ENCODE results near the gene HOXC11.

Gene HOXC11

DNA sequence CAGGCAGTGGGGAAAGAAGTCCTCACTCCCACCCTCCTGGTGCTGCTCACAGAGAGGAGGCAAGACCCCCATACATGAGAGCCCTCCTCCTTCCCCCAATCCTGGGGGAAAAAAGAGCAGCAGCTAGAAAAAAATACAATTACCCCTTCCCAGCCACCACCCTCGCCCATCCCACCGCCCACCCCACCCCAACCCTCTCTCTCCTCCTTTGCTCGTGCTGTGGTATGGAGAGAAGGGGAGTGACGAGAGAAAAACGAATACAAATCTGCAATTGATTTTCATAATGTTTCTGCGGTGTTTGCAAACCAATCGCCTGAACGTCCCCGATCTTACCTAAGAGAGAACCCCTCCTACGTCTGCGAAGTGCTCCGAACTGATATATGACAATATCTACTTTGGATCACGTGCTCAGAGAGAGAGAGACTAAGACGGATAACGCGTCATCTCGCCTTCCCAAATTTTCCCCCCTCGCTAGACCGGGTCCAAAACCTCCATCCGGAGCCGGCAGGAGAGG lies at the start of gene HOXC11:
TSS of gene HOXC11 (plus strand) at position 405 of the 514 bp plus-strand sequence. CDS start 116 bp downstream, outside the sequence.
- TF ChIP-seq, protein P1, sequence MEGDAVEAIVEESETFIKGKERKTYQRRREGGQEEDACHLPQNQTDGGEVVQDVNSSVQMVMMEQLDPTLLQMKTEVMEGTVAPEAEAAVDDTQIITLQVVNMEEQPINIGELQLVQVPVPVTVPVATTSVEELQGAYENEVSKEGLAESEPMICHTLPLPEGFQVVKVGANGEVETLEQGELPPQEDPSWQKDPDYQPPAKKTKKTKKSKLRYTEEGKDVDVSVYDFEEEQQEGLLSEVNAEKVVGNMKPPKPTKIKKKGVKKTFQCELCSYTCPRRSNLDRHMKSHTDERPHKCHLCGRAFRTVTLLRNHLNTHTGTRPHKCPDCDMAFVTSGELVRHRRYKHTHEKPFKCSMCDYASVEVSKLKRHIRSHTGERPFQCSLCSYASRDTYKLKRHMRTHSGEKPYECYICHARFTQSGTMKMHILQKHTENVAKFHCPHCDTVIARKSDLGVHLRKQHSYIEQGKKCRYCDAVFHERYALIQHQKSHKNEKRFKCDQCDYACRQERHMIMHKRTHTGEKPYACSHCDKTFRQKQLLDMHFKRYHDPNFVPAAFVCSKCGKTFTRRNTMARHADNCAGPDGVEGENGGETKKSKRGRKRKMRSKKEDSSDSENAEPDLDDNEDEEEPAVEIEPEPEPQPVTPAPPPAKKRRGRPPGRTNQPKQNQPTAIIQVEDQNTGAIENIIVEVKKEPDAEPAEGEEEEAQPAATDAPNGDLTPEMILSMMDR (conservative IDR thresholded peaks at IDR 0.05; ENCODE audit: low read depth, low read length), result no peak
- DNase-seq (ENCODE audit: low read depth), result no peak
- no peak within 1 kb of the TSS for H3K4me3 ChIP-seq (ENCODE audit: low read length)

DNA sequence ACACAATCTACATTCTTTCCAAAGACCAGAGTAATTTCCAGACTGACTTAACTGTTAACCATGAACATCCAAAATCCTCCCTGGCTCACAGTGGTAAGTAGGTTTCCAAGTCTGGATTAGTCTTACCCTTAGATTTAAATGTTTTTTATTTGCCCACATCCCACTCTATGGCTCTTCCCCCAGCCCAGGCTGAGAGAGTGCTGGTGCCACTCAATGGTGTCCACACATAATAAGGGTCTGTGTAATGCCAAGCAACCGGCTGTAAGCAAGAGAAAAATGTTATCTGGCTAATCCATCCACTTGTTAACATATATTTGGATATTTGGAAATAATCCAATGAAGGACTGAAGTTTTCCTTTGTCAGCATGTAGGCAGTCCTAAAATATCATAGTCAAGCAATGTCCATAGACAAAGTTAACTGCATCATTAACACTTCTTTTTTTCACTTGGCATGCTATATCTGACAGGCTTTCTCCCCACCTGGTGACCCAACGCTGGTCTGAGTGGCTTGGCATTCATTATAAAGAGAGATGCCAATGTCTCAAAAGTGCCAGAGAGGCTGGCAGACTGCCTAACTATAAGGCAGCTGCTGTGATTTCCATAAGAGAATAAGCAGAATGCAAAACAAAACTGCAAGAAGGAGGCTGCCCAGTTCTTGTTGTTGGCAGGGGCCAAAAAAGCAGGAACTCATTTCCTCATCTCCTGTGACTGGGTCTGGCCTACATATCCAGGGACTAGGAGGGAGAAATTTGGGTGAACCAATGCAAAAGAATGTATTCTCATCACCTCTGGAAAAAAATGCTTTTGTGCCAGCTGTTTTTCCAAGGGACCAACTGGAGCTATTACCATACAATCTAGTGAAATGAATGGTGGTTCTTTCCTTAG lies 48.2 kb upstream of the HOXC11 start:
- TF ChIP-seq, protein P1 (conservative IDR thresholded peaks at IDR 0.05; ENCODE audit: low read depth, low read length), result no peak
- no peak overlapping the region for H3K4me3 ChIP-seq (ENCODE audit: low read length)
- no peak for DNase-seq (ENCODE audit: low read depth)

DNA sequence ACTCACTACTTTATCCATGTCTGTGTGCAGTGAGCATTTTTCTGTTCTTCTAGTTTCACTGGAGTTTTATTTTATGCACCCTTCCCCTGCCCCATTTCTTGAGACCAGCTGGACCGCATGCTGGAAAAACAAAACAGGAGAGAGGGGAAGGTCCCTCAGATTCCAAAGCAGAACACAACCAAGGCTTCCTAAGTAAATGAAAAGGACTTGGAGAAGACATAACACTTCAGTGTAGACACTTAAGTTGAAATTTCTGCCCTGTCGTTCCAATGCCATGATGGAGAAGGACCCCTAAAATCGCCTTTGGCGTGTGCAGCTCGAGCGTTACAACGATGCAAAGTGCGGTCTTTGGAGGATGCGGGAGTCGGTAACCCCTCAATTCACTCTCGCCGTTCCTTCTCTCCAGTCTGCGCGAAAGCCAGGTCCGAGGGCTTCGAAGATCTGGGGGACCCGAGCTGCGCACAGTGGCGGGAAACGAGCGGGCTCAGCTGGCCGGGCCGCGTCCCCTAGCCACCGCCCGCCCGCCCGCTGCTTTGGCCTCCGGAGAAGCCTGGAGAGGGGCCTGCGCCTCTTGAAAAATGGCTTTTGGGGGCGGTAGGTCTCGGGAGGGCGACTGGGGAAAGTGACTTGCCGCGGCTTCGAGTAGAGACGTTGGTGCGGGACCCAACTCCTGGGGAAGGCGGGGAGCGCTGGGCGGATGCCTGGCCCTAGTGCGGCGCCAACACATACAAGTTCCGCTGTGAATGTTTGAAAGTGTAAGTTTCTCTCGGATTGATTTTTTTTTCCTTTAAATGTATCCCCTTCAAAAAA lies 45.5 kb upstream of the HOXC11 start:
- TF ChIP-seq, protein P1 (conservative IDR thresholded peaks at IDR 0.05; ENCODE audit: low read depth, low read length), result no peak
- no peak overlapping the region for H3K4me3 ChIP-seq (ENCODE audit: low read length)
- no peak for DNase-seq (ENCODE audit: low read depth)

DNA sequence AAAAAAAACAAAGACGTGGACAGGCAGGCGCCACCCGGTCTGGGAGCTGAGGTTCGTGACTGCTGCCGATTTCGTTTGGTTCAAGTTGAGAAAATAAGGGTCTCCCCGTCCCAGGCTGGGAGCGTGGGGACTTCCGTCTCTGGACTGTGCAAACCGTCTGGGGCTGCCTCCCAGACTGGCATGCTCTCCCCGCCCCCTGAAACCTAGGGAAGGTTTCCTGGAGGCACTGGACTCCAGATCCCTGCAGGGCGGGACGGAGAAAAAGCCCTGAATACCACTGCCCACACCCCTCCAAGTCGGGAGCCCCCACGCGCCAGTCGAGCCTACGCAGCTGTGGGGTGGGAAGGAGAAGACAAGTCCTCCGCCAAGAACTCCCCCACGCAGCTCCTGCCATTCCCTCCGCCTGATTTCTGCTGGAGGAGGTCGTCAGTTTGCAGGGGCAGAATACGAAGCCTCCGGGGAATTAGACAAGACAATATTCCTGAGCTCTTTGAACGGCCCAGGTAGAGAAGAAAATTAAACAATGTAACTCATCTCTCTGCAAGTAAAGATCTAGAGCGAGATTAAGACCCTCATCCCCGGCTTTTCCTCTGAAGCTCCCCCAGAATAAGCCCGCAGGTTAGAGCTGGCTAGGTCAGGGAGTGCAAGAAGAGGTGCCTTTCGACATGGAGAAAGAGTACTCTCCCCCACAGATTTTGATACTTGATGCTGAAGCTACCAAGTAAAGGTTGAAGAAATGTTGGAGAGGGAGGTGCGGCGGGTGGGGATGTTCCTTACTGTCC lies 44.7 kb upstream of the HOXC11 start:
- TF ChIP-seq, protein P1 (conservative IDR thresholded peaks at IDR 0.05; ENCODE audit: low read depth, low read length), result no peak
- no peak overlapping the region for H3K4me3 ChIP-seq (ENCODE audit: low read length)
- no peak for DNase-seq (ENCODE audit: low read depth)

DNA sequence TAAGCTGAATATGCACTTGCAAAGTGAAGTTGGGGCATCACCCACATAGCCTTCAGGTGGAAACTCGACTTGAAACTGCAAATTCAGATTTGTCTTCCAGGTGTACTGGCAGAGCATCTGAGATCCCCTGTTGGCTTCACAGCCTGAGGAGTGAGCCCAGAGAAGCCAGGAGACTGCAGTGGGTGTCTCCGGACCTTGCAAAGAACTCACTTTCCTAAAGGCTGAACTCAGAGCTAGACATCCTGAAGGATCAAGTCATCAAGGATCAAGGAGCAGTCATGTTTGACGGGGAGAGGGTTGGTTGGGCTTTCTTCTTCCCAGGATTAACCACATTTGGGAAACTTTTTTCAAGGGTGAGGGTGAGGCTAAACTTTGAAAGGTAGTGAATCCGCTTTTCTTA lies 43.4 kb upstream of the HOXC11 start:
- H3K4me3 ChIP-seq (ENCODE audit: low read length), result no peak overlapping the region
- DNase-seq (ENCODE audit: low read depth), result no peak
- TF ChIP-seq, protein P1 (conservative IDR thresholded peaks at IDR 0.05; ENCODE audit: low read depth, low read length), result no peak

DNA sequence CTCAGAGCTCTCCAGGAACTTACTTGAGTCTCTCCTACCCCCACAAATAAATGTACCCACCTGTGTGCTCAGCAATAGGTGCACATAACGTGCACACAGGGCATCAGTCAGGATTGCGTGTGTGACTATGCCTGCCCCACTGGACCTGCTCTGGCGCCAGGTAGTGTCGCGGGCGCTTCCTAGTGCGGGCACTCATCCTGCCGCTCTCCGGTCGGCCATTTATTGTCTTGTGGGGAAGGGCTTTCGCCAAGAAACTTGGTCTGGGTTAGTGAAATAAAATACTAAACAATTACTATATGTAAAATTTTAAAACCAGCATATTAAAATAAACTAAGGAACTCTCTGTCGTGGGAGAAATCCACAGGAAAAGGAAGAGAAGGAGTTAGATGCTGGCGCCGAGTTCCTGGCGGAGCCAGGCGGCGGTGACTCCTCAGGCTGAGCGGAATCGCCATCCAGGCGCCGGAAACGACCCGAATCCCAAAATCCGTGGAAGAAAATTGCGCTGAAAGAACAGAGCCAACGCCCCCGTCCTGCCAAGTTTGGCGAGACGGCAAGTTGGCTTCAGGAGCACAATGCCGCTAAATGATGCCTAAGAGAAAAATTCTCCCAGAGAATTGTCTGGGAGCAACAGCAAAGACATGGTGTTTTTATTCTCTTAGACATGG lies 42.2 kb upstream of the HOXC11 start:
- TF ChIP-seq, protein P1 (conservative IDR thresholded peaks at IDR 0.05; ENCODE audit: low read depth, low read length), result no peak
- DNase-seq (ENCODE audit: low read depth), result no peak
- no peak overlapping the region for H3K4me3 ChIP-seq (ENCODE audit: low read length)

Data from retinal pigment epithelial cell (primary cell).